HG02981 (cell line): ENCODE measurements around the gene KCNC3.

Source experiments
- ATAC-seq: cut with Tn5 transposase; IDR thresholded peaks from one replicate; pipeline ENCODE4 v1.9.1; 2021; ENCODE audit warnings: mild to moderate bottlenecking, moderate library complexity; ENCODE audit not compliant: unreplicated experiment

The KCNC3 gene

GRCh38 chr19:50329146-50329925 lies at the start of gene KCNC3:
Gene KCNC3, minus strand, starts transcription at chr19:50329377. Its CDS starts 295 bp downstream, at chr19:50329082.
- ATAC-seq: peak; percentile 40

GRCh38 chr19:50378863-50379236 lies 49.7 kb upstream of the KCNC3 start:
- no peak for ATAC-seq

GRCh38 chr19:50378169-50378862 lies 49.1 kb upstream of the KCNC3 start:
- ATAC-seq: no peak

- ATAC-seq: no peak
Measured at GRCh38 chr19:50377517-50377916, 48.3 kb upstream of the KCNC3 start.

- ATAC-seq: peak; percentile 22
Measured at GRCh38 chr19:50377051-50377461, 47.9 kb upstream of the KCNC3 start.

- peak; percentile 75 for ATAC-seq
Measured at GRCh38 chr19:50376166-50377050, 47.2 kb upstream of the KCNC3 start, which contains the start of gene NR1H2. Gene NR1H2, plus strand, starts transcription at chr19:50376457. Its CDS starts 1,149 bp downstream, at chr19:50377606.

GRCh38 chr19:50371914-50372475 lies 42.8 kb upstream of the KCNC3 start:
- no peak for ATAC-seq

- no peak for ATAC-seq
Measured at GRCh38 chr19:50368649-50369570, 39.7 kb upstream of the KCNC3 start.

GRCh38 chr19:50365434-50366306 lies 36.5 kb upstream of the KCNC3 start, which contains the start of gene NAPSA:
Gene NAPSA, minus strand, starts transcription at chr19:50365639. Its CDS starts 18 bp downstream, at chr19:50365621.
- ATAC-seq: no peak

GRCh38 chr19:50362656-50363424 lies 33.7 kb upstream of the KCNC3 start:
- no peak for ATAC-seq

GRCh38 chr19:50362030-50362412 lies 32.8 kb upstream of the KCNC3 start:
- no peak for ATAC-seq

- no peak for ATAC-seq
Measured at GRCh38 chr19:50361290-50362029, 32.3 kb upstream of the KCNC3 start.

- ATAC-seq: no peak
Measured at GRCh38 chr19:50359328-50359818, 30.2 kb upstream of the KCNC3 start.

GRCh38 chr19:50358483-50359327 lies 29.5 kb upstream of the KCNC3 start:
- ATAC-seq: no peak

- ATAC-seq: peak; percentile 47
Measured at GRCh38 chr19:50357178-50358100, 28.3 kb upstream of the KCNC3 start.
